ENCODE results near the gene DNAJC16.

Gene DNAJC16

GRCh38 chr1:15570861-15571260, 44.2 kb downstream of the DNAJC16 start:
- Mint-ChIP-seq H3K4me1 (peaks cover 16% of the 10 kb centered on the region), H3K36me3 (ENCODE audit: low read depth) (peaks cover 53% of the 10 kb centered on the region)
- no peak for TF ChIP-seq CTCF (IDR thresholded peaks at IDR 0.05; ENCODE audit: unreplicated experiment in 3 of 3)

GRCh38 chr1:15571266-15571665, 44.6 kb downstream of the DNAJC16 start:
- H3K27me3 Mint-ChIP-seq (ENCODE audit: low read depth) = no peaks in the 10 kb centered on the region
- no peaks in the 10 kb centered on the region for H3K9me3 Mint-ChIP-seq
- H3K27ac Mint-ChIP-seq = peak overlapping the region; percentile 59 to 76 (median 74)
- no peak for TF ChIP-seq CTCF (IDR thresholded peaks at IDR 0.05; ENCODE audit: unreplicated experiment in 3 of 3)
- H3K36me3 Mint-ChIP-seq (ENCODE audit: low read depth) = peaks cover 49% of the 10 kb centered on the region
- H3K4me3 Mint-ChIP-seq = no peak overlapping the region
- peaks cover 16% of the 10 kb centered on the region for H3K4me1 Mint-ChIP-seq

More at GRCh38 chr1:15570861-15571260, 44.2 kb downstream of the DNAJC16 start:
- Mint-ChIP-seq H3K9me3 (no peaks in the 10 kb centered on the region), H3K27ac (peak overlapping the region in 2 of 3 experiments; percentile 59 to 74), H3K4me3 (no peak overlapping the region), H3K27me3 (ENCODE audit: low read depth) (no peaks in the 10 kb centered on the region)

GRCh38 chr1:15573477-15573876, 46.8 kb downstream of the DNAJC16 start:
- no peaks in the 10 kb centered on the region for H3K9me3 Mint-ChIP-seq
- no peak for TF ChIP-seq CTCF (IDR thresholded peaks at IDR 0.05; ENCODE audit: unreplicated experiment in 3 of 3)
- peak overlapping the region in 2 of 3 experiments; percentile 48 to 72 for H3K27ac Mint-ChIP-seq
- peaks cover 33% of the 10 kb centered on the region for H3K36me3 Mint-ChIP-seq (ENCODE audit: low read depth)
- no peaks in the 10 kb centered on the region for H3K27me3 Mint-ChIP-seq (ENCODE audit: low read depth)
- peaks cover 18% of the 10 kb centered on the region for H3K4me1 Mint-ChIP-seq
- no peak overlapping the region for H3K4me3 Mint-ChIP-seq

GRCh38 chr1:15574741-15575140, 48.1 kb downstream of the DNAJC16 start:
- no peak for TF ChIP-seq CTCF (IDR thresholded peaks at IDR 0.05; ENCODE audit: unreplicated experiment in 3 of 3)
- no peaks in the 10 kb centered on the region for H3K27me3 Mint-ChIP-seq (ENCODE audit: low read depth)
- H3K4me1 Mint-ChIP-seq = peaks cover 31% of the 10 kb centered on the region
- H3K27ac Mint-ChIP-seq = peak overlapping the region; percentile 54 to 80 (median 75)
- peak overlapping the region in 1 of 3 experiments; percentile 12 for H3K4me3 Mint-ChIP-seq
- H3K9me3 Mint-ChIP-seq = no peaks in the 10 kb centered on the region
- peaks cover 23% of the 10 kb centered on the region for H3K36me3 Mint-ChIP-seq (ENCODE audit: low read depth)

GRCh38 chr1:15575549-15576150, 49.0 kb downstream of the DNAJC16 start:
- Mint-ChIP-seq H3K27me3 (ENCODE audit: low read depth) (no peaks in the 10 kb centered on the region), H3K9me3 (no peaks in the 10 kb centered on the region), H3K4me3 (no peak overlapping the region), H3K27ac (no peak overlapping the region), H3K4me1 (peaks cover 34% of the 10 kb centered on the region), H3K36me3 (ENCODE audit: low read depth) (peaks cover 15% of the 10 kb centered on the region)
- no peak for TF ChIP-seq CTCF (IDR thresholded peaks at IDR 0.05; ENCODE audit: unreplicated experiment in 3 of 3)

- peaks cover 8% of the 10 kb centered on the region for H3K36me3 Mint-ChIP-seq (ENCODE audit: low read depth)
- no peak overlapping the region for H3K27ac Mint-ChIP-seq
- no peak for TF ChIP-seq CTCF (IDR thresholded peaks at IDR 0.05; ENCODE audit: unreplicated experiment in 3 of 3)
- no peaks in the 10 kb centered on the region for H3K27me3 Mint-ChIP-seq (ENCODE audit: low read depth)
- no peak overlapping the region for H3K4me3 Mint-ChIP-seq
- peaks cover 26% of the 10 kb centered on the region for H3K4me1 Mint-ChIP-seq
- no peaks in the 10 kb centered on the region for H3K9me3 Mint-ChIP-seq
Measured at GRCh38 chr1:15577691-15578090, 51.0 kb downstream of the DNAJC16 start.

Data from nephron (organoid).